NCI-H2107 (cell line): ENCODE results near the gene CDH12.
"Not testable (repeated sequence)": the region's sequence is repeated elsewhere in the genome, so short reads cannot be mapped to it uniquely, and the experiment has no call there.

Experiments
- DNase-seq: peaks from one replicate; lab custom pipeline; 2025; lab: John Stamatoyannopoulos, UW

Gene CDH12

DNA sequence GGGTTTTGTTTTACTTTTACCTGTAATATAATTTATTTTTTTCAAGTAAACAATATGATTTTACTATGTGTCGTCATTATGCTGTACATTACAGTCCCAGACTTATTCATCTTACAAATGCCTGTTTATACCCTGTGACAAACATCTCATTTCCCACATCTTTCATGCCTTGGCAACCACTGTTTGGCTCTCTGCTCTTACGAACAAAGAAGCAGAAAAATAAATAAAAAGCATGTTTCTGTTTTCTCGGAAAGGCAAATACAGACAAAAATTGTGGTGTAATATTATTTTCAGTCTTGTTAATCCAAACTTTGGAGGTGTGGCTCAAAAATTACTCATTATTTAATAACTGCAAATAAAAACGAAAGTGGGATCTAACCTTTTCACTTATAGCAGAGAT is 393.0 kb downstream of the CDH12 start:
- no peak for DNase-seq

DNA sequence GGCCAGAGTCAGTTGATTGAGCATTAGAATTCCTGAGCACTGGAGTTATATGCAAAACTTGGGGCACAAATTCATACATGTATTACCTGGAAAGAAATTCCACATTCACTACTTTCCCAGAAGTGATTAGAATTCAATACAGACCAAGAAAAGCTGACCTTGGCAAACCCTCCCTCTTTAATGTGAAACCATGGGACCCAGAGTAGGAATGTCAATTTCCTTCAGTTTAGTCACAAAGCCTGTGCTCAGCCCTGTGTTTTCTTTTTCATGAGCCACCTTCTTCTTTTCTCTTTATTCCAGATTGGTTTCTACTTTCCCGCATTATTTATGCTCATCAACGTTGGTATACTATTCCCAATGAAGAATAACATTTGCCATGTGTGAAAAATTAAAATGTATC is 420.2 kb downstream of the CDH12 start:
- DNase-seq = no peak

DNA sequence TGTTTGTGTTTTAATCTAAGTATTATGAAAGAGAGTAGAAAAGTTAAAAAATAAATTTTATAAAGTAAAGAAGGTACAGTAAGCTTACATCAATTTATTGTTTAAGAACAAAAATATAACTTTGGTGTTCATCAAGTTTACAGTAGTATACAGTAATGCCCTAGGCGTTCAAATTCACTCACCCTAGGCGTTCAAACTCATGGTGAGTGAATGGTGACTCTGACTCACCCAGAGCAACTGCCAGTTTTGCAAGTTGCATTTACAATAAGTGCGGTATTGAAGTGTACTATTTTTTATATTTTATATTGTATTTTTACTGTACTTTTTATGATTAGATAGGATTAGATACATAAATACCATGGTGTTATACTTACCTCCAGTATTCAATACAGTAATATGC is 421.3 kb downstream of the CDH12 start:
- DNase-seq = no peak

DNA sequence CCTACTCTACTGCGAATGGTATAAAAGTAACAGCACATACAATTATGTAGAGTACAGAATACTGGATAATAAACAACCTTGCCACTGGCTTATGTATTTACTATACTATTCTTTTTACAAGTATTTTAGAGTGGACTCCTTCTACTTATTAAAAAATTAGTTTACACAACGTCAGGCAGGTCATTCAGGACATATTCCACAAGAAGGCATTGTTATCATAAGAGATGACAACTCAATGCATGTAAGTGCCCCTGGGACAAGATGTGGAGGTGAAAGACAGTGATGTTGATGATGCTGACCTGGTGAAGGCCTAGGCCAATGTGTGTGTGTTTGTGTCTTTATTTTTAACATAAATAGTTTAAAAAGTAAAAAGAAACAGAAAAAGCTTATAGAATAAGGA is 421.7 kb downstream of the CDH12 start:
- no peak for DNase-seq

DNA sequence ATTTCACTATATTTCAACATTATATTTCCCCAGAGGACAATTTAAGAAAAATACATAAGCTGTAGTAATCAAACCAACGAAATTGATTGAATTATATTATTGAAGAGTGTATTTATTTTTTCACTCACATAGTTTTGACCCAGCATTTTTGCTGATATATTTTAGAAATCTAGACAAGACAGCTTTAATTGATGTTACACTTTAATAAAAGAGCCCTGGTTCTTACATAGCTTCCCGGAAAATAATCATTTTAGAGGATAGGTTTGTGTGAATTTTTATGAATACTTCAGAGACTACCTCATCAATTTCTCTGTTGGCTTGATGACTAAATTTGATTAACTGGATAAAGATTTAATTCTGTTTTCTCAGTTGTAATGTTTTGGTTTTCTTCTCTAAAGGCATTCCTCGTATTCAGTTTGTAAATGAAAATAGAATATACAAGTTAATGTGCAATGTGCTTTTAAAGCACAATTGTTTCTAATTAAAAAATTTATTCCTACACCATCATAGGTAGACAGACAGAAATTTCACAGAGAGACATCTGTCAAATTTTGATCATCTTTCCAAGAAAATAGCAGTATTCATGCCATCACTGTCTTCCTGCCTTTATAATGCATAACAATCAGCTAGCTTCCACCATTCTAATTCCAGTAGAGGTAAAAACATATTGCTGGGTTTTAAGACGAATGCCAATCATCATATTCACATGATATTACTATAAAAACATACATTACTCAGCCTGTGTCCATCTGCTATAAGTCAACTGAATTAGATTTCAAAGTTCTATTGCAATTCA is 441.4 kb downstream of the CDH12 start:
- no peak for DNase-seq

DNA sequence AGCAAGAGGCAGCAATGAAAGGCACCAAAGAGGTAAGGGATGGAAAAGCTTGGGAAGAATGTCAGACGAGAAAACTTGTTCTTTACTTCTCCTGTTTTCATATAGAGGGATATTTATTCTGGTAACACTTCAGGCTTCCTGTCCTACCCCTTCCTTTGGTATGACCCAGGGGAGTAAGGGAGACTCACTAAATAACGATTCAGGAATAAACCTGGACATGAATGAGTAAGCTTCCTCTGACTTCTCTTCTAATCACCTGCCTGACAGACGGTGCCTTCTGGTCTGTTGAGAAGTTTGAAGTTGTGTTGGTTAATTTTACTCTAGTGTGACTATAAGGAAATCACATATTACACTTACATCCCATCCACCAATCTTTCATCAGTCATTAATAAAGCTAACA is 461.2 kb downstream of the CDH12 start:
- no peak for DNase-seq

DNA sequence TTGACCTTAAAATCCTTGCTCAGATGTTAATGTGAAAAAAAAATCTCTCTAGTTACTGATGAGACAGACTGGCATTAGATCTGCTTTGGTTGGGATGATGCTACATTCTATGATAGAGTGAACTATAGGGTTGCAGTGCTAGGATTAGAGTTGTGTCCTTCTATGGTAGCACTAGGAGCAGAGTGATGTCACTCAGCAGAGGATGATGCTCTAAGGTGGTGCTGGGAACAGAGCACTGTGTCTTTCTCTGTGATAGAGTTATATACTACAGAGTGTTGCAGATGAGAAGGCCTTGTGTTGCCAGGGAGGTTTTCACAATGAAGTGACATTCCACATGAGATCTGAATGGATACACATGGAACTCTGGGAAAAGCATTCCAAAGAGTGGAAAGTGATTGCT is 462.3 kb downstream of the CDH12 start:
- DNase-seq = no peak

DNA sequence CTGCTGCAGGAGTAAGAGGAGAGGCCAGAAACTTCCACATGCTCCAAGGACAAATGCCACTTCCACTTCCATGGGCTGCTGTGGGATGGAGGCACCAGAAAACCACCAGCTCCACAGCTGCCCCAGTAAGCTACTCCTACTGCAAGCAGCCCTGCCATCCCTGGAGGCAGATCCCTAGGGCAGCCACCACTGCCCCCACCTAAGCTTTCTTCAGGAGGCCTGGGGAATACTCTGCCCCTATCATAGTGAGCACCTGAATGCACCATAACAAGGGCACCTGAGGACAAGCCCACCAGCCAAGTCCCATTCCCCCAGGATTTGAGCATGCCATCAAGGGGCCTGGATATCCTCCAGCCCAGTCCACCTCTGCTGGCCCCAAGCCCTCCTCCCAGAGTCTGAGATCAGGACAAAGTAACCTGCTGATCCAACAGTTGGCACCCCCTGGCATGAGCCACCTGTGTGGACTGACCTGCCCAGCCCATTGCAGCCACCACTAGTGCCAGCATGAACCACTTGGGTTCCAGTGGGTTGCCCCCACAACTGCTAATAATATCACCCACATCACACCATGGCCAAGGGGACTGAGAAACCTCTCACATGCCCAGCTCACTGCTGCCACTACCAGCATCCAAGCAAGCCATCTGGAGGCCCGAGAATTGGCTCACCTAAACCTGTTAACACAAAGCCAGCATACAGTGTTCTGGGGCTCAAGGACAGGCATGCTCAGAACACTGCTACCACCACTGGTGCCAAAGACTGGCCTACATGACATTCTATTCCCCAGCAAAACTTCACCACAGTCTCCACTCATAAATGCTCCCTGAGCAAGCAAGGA is 480.1 kb downstream of the CDH12 start:
- no peak for DNase-seq

DNA sequence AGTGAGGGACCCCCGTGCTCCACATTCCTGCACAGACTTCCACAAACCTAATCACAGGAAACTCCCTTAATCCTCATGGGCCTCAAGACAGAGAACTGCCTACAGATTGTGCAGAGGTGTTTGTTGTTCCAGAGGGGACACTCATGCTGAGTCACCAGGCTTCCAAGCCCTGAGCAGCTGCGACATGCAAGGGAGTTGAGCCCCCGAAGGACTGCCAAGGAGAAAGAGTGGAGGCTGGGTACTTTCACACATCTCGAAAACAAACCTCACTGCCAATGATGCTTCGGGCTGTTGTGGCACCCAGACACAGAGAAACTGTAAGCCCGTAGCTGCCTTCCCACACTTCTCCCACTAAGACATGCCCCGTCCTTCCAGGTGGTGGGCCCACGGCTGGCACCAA is 480.8 kb downstream of the CDH12 start:
- DNase-seq = no peak

DNA sequence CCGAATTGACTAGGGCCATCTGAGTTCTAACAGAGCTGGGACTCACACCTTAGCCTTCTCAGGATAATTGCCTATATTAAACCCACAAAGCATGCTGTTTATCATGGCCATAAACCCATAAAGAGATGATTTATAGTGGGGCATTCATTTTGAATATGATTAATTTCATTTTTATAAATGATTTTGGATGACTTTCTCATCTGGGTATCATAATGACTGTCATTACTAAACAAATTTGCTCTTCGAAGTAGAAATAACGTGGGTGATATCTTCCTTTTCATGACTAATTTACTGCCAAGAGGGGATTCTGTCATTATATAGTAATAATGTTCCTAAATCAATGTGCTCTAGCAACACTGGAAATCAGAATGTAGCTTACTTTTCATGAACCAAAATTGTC is 498.2 kb downstream of the CDH12 start:
- DNase-seq = no peak

DNA sequence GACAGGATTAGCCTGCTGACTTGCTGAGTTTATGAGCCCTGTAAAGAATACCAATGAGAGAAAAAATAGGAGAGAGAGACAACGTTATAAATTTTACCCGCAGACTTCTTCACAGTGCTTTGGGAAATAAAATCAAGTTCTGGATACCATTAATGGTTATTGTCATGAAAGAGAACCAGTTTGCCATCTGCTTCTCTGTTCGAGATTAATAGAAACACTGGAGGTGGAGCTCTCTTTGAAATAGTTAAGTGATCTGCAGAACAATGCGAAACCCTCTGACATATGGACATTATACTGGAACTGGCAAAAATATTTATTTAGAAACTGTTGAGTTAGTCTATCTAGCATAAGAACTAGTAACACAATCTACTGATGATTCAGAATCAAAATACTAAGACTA is 500.7 kb downstream of the CDH12 start:
- DNase-seq = no peak

DNA sequence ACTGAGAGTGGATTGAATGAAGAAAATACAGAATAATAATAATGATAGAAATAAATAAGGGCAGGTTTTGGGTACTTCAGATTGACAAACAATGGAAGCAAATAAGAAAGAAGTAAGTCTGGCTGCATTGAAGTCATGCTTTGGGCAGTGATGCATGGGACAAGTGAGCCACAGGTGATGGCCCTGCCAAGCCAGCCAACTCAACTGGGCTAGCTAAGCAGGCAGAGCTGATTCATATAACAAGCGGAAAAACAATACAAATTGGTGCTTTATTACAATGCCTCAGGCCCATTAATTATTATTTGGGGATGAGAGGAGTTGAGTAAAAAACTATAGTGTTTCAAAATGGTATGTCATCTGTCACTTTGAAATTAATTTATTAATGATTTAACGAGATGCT is 502.0 kb downstream of the CDH12 start:
- no peak for DNase-seq

DNA sequence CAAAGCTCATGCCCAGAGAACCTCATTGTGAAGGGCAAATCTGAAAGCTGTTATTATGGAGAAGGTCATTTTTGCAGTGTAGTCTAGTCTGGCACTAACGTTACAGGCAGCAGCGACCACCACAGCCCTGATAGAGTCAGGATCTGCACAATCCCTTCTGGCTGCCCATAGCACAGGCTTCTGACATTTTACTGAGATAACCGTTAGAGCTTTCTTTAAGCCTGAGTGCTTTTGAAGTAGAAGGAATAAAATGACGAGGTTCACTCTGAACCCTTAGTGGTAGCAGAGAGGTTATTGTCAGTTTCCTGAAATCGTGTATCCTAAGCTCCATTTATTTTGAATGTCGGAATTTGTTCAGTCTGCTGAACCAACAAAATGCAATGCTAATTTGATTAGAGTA is 505.1 kb downstream of the CDH12 start:
- no peak for DNase-seq

DNA sequence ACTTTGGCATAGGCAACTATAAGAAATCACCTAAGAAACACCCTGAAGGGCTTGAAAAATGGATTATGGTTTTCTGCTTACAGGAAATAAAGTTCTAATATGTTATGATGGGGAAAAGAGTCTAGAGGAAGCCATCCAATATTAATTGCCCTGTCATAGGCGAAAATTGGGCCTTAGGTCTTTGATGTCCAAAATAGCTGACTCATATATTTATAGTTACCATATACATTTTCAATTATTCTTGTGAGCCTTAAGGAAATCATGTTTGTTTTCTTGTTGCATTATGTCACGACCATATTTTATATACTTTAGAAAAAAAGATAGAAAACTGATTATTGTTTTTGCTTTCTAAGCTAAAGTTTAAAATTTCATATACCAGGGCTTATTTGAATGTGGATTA is 509.1 kb downstream of the CDH12 start:
- no peak for DNase-seq

DNA sequence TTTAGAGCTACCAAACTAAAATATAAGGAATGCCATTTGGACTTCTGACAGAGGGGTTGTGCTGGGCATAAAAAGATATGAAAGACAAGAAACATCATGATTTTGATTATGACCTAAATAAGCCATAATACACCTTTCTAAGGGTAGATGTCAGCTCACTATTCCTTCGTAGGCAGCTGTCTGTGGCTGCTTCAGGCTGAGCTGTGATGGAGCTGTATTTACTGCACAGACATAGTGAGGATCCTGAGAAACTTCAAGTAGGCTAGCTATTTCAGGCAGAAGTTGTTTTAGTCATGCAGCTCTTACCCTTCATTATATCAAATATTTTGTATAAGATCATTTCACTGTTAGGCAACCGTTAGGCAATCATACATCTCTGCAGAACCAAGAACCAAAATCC is 511.7 kb downstream of the CDH12 start:
- no peak for DNase-seq

DNA sequence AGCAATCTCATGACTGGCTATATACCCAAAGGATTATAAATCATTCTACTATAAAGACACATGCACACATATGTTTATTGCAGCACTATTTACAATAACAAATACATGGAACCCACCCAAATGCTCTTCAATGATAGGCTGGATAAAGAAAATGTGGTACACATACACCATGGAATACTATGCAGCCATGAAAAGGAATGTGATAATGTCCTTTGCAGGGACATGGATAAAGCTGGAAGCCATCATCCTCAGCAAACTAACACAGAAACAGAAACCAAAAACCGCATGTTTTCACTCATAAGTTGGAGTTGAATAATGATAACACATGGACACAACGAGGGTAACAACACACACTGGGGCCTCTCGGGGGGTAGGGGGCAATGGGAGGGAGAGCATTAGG is 520.2 kb downstream of the CDH12 start:
- not testable (repeated sequence) for DNase-seq

DNA sequence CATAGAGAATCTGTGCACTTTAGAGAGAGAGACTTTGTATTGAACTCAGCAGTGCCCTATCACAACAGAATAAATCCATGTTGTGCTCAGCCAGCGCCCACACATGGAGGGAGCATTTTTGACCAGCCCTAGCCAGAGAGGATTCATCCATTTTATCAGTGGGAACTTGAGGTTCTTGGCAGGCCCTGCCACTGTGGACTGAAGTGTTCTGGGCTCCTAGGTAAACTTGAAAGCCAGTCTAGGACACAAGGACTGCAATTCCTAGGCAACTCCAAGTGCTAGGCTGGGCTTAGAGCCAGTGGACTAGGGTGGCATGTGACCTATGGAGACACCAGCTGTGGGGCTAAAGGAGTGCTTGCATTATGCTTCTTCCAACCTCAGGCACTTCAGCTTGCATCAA is 523.5 kb downstream of the CDH12 start:
- DNase-seq = no peak

DNA sequence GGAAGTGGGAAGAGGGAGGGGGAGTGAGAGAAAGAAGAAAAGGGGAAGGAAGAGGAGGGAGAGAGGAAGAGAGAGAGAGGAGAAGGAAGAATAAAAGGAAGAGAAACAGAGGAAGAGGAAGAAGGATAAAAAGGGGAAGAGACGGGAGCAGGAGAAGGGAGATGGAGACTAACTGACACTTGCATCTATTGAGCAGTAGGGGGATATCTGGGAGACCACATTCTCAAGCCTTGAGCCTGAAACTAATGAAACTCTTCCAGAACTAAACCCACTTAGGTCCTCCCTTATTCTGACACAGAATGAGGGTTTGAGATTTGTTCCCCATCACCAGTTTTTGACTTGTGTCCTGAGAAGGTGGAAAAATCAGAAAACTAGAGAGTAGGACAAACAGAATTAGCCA is 533.3 kb downstream of the CDH12 start:
- no peak for DNase-seq

DNA sequence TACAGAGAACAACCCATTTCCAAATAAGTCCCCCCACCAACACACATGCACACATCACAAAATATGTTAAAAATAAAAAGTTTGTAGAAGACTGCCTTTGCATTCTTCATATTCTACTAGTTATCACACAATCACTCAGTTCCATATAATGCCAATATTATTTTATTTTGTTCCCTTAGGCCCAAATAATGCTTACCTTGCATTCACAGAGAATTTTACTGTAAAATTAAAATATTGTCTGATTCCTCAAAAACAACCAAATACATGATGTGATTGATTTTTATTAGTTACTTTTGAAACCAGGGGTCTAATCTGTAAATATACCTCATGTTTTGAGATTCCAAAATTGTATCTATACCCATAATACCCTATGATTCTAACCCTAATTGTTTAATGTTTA is 536.9 kb downstream of the CDH12 start:
- DNase-seq = no peak

DNA sequence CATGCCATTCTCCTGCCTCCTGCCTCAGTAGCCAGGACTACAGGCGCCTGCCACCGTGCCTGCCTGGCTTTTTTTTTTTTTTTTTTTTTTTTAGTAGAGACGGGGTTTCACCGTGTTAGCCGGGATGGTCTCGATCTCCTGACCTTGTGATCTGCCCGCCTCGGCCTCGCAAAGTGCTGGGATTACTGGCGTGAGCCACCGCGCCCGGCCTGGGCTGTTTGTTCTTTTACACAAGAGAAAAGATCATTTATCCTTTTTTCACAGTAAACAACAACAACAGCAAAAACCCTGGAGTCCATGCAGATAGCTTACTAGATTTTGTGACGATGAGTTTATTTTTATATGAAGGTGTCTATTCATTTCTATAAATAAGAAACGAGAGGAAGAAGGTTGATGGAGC is 538.1 kb downstream of the CDH12 start:
- DNase-seq = not testable (repeated sequence)

DNA sequence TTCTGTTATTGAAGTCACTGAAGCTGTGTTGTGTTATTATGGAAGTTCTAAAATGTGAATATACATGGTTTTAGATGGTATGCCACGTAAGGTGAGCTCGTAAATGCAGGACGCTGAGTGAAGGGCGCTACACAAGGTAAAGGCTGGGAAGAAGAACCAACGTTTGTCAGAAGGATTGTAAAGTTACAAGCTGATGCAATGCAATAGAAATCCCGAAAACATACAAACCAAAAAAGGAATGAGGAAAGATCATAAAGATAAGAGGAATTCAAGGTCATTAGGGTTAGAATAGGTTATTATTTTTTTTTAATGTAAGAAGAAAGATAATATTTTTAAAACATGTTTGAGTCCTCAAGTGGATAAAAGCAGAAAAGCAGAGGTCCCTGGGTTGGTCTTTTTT is 538.6 kb downstream of the CDH12 start:
- no peak for DNase-seq

DNA sequence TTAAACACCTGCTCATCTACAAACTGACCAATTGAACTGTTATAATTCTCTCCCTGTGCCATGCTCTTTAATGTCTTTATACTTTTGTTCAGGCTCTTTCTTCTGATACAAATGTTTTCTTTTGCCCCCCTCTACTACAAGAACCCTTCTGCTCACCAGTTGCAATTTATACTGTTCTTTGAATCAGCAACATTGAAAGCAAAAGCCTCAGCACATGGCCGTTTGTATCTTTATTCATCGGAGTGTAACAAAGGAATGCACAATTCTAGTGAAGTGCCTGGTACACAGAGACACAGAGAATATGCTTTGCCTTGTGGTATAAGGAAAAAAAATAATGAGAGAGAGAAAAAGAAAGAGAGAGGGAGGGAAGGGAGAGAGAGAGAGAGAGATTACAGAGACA is 547.1 kb downstream of the CDH12 start:
- DNase-seq = no peak

DNA sequence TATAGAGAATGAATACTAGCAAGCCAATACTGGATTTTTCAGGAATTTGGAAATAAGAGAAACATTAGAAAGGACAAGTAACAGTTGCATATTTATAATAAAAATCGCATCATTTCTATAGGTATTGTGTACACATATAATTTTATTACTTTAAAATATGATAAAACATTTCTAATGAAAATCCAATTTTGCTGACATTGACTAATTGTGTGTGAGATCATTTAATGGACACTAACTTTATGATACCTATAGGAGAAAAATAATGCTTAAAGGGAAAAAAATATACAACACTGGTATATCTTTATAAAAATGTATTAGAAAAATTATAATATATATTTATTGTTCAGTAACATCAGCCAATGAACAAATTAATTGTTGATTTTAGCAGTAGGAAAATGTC is 557.3 kb downstream of the CDH12 start:
- no peak for DNase-seq

DNA sequence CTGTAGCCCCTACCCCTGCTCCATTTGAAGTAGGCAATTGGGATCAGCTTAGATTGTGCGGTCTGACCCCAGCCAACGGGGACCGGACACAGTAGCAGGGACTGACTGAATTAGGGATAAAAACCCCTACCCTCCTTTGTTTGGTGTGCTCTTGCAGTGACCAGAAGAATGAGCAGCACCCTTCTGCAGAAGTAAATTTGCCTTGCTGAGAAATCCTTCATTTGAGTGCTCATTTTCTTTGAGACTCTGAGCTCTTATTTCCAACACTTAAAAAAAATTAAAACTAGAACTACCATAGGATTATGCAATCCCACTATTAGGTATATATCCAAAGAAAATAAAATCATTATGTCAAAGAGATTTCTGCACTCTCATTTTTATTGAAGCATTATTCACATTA is 560.0 kb downstream of the CDH12 start:
- no peak for DNase-seq
